Retinal pigment epithelial cell (primary cell): ENCODE results near the gene SMOC2.

ENCODE experiments used
- DNase-seq: peaks from one replicate; pipeline ENCODE4 v3.0.0-alpha.2; 2010; ENCODE audit warnings: low read depth
- H3K4me3 ChIP-seq: 2 replicates; pipeline ENCODE4 v1.5.1; 2011; ENCODE audit warnings: mild to moderate bottlenecking, low read length, control low read depth, moderate library complexity
- TF ChIP-seq, protein P1 (sequence below): conservative IDR thresholded peaks from 2 replicates; pipeline ENCODE4 v1.5.1; 2011; ENCODE audit warnings: low read depth, low read length, control low read depth, inconsistent platforms

Gene SMOC2

DNA sequence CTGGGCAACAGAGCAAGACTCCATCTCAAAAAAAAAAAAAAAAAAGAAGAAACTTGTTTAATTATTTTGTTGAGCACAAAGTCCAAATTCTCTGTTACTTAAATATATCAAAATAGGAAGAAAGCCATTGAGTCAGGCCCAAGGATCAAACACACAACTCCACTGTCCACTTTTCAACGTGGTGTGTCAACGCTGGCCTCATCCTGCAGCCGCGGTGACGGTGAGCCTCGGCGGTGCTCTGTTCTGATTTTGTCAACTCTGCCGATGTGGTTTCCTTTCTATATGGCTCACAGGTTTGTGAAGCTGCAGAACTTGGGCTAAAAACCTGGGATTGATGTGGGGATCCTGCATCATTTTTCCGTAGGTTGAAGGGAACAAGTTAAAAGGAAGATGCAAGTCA is 3.2 kb upstream of the SMOC2 start:
- TF ChIP-seq, protein P1, sequence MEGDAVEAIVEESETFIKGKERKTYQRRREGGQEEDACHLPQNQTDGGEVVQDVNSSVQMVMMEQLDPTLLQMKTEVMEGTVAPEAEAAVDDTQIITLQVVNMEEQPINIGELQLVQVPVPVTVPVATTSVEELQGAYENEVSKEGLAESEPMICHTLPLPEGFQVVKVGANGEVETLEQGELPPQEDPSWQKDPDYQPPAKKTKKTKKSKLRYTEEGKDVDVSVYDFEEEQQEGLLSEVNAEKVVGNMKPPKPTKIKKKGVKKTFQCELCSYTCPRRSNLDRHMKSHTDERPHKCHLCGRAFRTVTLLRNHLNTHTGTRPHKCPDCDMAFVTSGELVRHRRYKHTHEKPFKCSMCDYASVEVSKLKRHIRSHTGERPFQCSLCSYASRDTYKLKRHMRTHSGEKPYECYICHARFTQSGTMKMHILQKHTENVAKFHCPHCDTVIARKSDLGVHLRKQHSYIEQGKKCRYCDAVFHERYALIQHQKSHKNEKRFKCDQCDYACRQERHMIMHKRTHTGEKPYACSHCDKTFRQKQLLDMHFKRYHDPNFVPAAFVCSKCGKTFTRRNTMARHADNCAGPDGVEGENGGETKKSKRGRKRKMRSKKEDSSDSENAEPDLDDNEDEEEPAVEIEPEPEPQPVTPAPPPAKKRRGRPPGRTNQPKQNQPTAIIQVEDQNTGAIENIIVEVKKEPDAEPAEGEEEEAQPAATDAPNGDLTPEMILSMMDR, result no peak
- no peak overlapping the region for H3K4me3 ChIP-seq
- no peak for DNase-seq

DNA sequence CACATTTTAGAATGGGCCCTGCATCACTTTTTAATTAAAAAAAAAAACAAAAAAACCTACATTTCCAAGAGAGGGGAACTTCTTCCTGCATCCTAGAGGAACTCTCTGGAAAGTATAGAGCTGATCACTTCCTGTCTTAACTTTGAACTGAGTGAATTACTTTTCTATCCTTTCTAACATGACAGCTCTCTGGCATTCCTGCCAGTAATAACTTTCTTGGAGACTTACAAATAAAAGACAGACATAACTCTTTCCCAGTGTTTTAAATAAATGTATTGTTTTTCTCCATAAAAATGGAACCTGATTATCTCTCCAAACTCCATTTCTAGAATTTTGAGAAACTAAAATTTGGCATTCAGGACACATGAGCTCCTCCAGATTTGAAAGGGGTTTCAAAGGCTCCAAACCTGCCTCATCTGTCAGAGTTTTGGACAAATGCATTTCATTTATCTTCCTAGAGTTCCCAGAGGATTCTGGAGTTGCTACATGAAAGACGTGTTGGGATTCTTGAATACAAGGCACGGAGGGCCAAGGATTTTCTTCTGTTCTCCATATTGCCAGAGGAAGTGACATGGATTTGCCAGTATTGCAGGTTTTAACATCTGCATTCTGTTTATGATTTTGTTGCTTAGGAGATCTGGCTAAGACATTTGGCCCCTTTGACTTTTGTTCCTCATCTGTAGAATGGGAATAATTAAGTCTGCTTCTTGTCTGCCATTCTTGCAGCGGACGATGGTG is 2.0 kb upstream of the SMOC2 start:
- no peak overlapping the region for H3K4me3 ChIP-seq
- TF ChIP-seq, protein P1, result no peak
- DNase-seq, result no peak

DNA sequence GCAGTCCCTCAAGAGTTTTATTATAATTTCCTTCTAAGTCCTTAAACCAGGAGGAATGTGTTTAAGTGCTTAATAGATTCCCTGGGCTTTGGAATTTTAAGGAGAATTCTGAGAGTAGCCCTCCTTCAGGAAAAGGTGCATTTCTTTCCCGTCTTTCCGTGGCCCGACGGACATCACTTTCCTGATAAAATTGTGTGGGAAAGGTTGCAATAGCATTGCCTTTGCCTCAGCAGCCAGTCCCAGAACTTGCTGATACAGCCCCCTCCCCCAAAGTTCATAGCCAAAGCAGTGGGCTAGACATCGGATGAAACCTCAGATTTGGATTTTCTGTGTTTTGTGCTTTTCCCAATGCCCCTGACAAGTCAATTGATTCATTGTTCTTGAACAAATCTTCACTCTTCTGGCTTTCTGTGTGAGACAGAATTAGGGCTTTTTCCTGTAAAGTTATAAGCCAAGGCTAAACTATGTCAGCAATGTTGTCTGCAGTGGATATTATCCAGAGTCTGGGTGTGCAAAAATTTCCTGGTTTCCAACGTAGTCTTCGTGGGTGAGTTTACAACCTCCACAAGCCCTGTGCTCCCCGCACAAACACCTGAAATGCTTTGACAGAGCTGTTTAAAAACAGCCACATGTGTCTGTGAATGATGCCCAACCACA is 1.1 kb upstream of the SMOC2 start:
- TF ChIP-seq, protein P1, result no peak
- DNase-seq, result no peak
- H3K4me3 ChIP-seq, result no peak overlapping the region

DNA sequence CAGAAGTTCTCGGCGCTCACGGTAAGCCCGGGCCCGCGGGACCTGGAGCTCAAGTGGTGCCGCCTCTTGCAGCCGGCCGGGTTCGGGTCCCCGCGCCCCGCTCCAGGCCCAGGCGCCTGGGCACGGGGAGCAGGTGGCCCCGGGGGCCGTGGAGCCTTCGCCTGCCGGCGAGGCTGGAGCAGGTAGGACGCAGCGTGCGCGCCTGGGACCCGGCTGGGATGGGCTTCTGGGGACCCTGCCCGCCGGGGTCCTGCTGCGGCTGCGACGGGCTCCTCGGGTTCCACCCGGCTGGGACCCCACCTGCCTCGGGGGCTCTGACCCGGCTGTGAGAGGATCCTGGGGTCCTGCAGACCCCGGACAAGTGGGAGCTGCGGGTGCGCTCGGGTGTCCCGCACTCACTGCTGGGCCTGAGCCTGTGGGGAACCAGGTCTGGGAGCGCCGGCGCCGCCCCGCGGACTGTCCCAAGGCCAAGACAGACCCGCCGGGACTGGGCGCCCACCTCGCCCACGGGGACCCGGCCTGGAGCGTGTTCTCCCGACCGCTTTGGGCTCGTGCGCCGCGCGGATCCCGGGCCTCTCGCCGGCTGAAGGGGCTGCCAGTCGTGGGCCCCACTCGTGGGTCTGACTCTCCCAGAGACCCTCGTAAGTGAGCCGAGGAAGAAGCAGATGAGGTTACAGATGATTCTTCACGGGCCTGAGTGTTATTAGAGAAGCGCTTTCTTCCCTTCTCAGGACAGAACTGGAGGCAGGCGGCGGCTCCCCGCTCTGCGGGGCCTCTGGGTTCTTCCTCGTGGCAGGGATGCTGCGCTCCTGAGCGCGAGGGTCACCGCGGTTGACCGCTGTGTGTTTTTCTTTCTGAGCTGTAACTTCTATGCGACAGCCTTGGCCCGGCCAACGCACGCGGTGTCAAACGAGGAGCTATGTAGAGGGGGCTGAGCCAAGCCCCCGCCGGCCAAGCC is 729 bp downstream of the SMOC2 start:
- TF ChIP-seq, protein P1, result no peak
- DNase-seq, result no peak
- no peak overlapping the region for H3K4me3 ChIP-seq

DNA sequence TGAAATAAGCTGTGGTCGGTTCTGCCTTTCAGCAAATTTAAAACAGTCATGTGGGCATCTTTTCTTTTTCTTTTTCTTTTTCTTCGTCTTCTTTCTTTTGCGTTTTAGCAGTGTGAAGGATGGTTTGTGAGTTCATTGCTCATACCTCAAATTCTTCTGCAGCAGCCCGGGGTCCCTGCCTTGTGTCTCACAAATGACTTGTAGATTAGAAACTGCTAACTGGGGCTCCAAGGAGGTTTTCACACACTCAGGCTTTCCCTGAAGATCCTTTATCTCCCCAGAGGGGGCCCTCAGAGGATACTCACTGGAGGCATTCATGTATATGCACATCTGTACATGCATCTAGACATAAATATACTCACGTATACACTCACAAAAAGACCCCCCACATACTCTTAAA is 1.7 kb downstream of the SMOC2 start:
- H3K4me3 ChIP-seq, result no peak overlapping the region
- TF ChIP-seq, protein P1, result no peak
- no peak for DNase-seq

DNA sequence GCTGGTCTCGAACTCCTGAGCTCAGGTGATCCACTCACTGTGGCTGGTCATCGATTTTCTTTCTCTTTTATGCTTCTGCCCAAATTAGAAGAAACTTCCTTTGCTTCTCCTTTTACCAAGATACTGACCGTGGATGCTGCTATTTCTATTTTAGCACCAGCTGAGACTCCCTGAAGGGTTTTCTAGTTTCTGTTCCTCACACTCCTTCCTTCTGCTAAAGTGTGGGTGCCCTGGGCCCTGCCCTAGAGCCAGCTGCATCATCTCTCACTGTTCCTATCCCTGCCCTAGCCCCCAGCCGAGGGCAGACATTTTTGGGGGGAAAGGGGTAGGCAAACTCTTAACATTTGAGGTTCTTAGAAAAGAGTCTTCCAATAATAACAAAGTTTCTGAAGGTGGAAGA is 6.3 kb downstream of the SMOC2 start:
- TF ChIP-seq, protein P1, result no peak
- H3K4me3 ChIP-seq, result no peak overlapping the region
- no peak for DNase-seq
